ENCODE data around the gene CCRL2. TPM values are rescaled to one million over a fixed set of nuclear protein-coding genes. Genes with fewer than 3 reads are reported as not detected.
"Not testable (repeated sequence)": the region's sequence is repeated elsewhere in the genome, so short reads cannot be mapped to it uniquely, and the experiment has no call there.

The CCRL2 gene
- total RNA-seq, 2 donors from 2014 or later, result 1.3 TPM; not detected in 1

DNA sequence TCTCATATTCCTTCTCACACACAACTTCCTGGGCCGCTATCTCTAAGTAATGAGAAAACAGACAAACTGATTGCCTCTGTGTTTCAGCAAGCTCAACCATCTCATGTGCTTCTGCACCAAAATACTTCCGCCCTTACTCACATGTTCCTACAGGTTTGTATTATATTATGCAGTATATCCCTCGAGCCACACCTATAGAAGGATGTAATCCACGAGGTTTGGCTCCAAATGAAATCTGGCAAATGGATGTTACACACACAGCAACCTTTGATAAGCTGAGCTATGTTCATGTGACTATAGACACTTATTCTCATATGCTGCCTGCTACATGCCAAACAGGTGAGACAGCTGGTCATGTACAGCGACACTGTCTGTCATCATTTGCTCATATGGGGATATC is 22.6 kb downstream of the CCRL2 start:
- no peak for DNase-seq
- no peak overlapping the region for H3K4me3 ChIP-seq
- ATAC-seq, result no peak
- no peak overlapping the region for H3K27ac ChIP-seq
- no peaks in the 10 kb centered on the region for H3K27me3 ChIP-seq
- no peak for TF ChIP-seq POLR2A (IDR thresholded peaks at IDR 0.05)
- TF ChIP-seq, protein P1, sequence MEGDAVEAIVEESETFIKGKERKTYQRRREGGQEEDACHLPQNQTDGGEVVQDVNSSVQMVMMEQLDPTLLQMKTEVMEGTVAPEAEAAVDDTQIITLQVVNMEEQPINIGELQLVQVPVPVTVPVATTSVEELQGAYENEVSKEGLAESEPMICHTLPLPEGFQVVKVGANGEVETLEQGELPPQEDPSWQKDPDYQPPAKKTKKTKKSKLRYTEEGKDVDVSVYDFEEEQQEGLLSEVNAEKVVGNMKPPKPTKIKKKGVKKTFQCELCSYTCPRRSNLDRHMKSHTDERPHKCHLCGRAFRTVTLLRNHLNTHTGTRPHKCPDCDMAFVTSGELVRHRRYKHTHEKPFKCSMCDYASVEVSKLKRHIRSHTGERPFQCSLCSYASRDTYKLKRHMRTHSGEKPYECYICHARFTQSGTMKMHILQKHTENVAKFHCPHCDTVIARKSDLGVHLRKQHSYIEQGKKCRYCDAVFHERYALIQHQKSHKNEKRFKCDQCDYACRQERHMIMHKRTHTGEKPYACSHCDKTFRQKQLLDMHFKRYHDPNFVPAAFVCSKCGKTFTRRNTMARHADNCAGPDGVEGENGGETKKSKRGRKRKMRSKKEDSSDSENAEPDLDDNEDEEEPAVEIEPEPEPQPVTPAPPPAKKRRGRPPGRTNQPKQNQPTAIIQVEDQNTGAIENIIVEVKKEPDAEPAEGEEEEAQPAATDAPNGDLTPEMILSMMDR (IDR thresholded peaks at IDR 0.05), result no peak
- no peaks in the 10 kb centered on the region for H3K9me3 ChIP-seq
- 77 to 90% methylated on average over 5 of the region's 5 CpGs for WGBS, 2 donors
- intact Hi-C loops (cut with DNase I), result no loop called here
- no peaks in the 10 kb centered on the region for H3K4me1 ChIP-seq
- peaks cover 0 to 1% of the 10 kb centered on the region in 2 donors for H3K36me3 ChIP-seq (replicated peaks in 1 of 2; ENCODE audit: insufficient read depth in 1 of 2, low read depth in 2 of 2)

DNA sequence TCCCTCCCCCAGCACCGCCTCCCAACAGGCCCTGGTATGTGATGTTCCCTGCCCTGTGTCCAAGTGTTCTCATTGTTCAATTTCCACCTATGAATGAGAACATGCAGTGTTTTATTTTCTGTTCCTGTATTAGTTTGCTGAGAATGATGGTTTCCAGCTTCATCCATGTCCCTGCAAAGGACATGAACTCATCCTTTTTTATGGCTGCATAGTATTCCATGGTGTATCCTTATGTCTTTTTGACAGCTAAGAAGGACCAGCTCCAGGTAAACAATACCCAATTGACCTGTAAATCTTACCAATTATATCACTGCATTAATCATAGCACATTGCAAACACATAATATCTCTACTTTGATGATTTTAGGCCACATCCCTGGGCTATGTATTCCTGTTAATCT is 23.8 kb downstream of the CCRL2 start:
- not testable (repeated sequence) for DNase-seq

DNA sequence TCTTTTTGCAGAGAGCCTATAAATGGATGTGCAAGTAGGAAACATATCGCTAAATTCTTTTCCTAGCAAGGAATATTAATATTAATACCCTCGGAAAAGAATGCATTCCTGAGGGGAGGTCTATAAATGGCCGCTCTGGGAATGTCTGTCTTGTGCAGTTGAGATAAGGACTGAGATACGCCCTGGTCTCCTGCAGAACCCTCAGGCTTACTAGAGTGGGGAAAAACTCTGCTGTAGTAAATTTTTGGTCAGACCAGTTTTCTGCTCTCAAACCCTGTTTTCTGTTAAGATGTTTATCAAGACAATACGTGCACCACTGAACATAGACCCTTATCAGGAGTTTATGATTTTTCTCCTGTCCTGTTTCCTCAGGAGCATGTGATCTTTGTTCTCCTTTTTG is 24.8 kb downstream of the CCRL2 start:
- intact Hi-C loops (cut with DNase I); ATAC-seq; H3K27me3 ChIP-seq; H3K27ac ChIP-seq; H3K4me3 ChIP-seq; H3K9me3 ChIP-seq; H3K4me1 ChIP-seq; H3K36me3 ChIP-seq (replicated peaks in 1 of 2; ENCODE audit: insufficient read depth in 1 of 2, low read depth in 2 of 2); DNase-seq: not testable (repeated sequence)
- WGBS, 2 donors, result 92% methylated on average over 5 of the region's 5 CpGs

More for the DNA sequence above, 23.8 kb downstream of the CCRL2 start:
- ATAC-seq; H3K27me3 ChIP-seq; intact Hi-C loops (cut with DNase I); H3K4me3 ChIP-seq; H3K4me1 ChIP-seq; H3K9me3 ChIP-seq; H3K36me3 ChIP-seq (replicated peaks in 1 of 2; ENCODE audit: insufficient read depth in 1 of 2, low read depth in 2 of 2); H3K27ac ChIP-seq: not testable (repeated sequence)
- WGBS, 2 donors, result 100% methylated on average over 1 of the region's 1 CpG

DNA sequence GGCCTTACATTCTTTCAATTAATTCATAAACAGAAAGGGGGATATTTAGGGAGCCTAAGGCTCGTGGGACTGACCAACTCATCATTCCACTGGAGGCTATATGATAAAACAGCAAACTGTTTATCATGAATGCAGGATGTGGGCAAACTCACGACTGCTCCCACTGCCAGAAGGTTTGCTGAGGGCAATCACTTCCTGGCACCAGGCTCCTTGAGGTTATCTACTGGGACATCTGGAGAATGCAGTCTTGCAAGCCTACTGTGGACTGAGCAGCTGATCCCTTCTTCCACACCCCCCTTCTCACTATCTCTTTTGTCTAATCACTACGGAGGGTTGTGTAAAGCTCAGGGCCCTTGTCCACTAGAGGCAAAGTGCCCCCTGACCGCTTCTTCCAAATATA is 26.1 kb downstream of the CCRL2 start:
- 74 to 75% methylated on average over 4 of the region's 4 CpGs for WGBS, 2 donors
- H3K9me3 ChIP-seq; intact Hi-C loops (cut with DNase I); H3K36me3 ChIP-seq (replicated peaks in 1 of 2; ENCODE audit: insufficient read depth in 1 of 2, low read depth in 2 of 2); H3K27ac ChIP-seq; H3K4me3 ChIP-seq; H3K4me1 ChIP-seq; DNase-seq; H3K27me3 ChIP-seq; ATAC-seq: not testable (repeated sequence)

DNA sequence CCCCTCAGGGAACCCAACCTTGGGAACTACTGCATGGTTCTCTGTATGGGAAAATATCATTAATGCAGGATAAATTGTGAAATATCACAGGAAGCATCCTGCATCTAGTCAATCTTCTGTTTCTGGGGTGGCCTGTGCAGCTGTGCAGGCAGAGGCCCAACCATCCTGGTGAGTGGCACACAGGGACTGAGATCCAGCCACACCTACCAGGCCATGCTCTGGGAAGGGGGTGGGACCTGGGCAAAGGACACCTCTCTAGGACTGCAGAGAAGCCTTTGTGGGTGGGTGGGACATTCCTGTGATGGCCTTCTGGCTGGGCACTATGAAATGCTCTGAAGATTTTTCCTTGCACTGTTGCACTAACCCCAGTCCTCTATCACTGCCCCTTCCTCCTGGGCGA is 26.8 kb downstream of the CCRL2 start:
- no peak for ATAC-seq
- Histone ChIP-seq H3K4me3 (no peak overlapping the region), H3K27me3 (no peaks in the 10 kb centered on the region), H3K4me1 (no peaks in the 10 kb centered on the region), H3K27ac (no peak overlapping the region), H3K36me3 (replicated peaks in 1 of 2; ENCODE audit: insufficient read depth in 1 of 2, low read depth in 2 of 2) (peaks cover 0 to 9% of the 10 kb centered on the region in 2 donors), H3K9me3 (no peaks in the 10 kb centered on the region)
- intact Hi-C loops (cut with DNase I), result no loop called here
- TF ChIP-seq POLR2A (IDR thresholded peaks at IDR 0.05), result no peak
- TF ChIP-seq, protein P1 (IDR thresholded peaks at IDR 0.05), result no peak
- no peak for DNase-seq
- 82 to 100% methylated on average over 1 of the region's 1 CpG for WGBS, 2 donors

DNA sequence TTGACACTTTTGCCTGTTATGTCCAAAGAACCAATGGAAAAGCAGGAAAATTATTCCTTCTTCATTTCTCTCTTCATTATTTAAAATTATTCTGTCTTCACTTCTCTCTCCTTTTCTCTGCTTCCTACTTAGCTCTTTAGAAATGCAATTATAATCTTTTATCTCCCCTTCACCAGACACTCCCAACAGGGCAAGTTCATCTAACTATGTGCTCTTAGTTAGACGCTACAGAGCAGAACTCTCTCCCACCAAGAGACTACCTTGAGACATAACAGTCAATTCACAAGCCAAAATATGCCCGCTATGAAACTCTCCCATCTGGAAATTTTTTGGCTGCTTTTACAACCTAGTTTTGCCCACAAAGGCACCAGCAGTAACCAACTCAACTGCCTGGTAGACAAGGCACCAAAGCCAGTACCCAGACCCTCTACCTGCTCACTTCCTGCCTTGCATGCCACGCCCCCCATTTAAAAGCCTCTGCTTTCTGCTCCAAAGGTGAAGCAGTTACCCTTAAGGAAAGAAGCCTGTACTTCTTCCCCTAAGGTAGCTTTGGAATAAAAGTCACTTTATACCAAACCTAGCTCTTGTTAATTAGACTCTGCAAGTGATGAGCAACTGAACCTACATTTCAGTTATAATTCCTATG is 28.1 kb downstream of the CCRL2 start:
- H3K4me1 ChIP-seq, result no peaks in the 10 kb centered on the region
- intact Hi-C loops (cut with DNase I), result no loop called here
- WGBS, 2 donors, result 90 to 92% methylated on average over 3 of the region's 3 CpGs
- DNase-seq (no peak), ATAC-seq (no peak)
- no peak overlapping the region for H3K4me3 ChIP-seq
- H3K27ac ChIP-seq, result no peak overlapping the region
- TF ChIP-seq POLR2A (IDR thresholded peaks at IDR 0.05), result no peak
- H3K27me3 ChIP-seq, result no peaks in the 10 kb centered on the region
- peaks cover 0 to 16% of the 10 kb centered on the region in 2 donors for H3K36me3 ChIP-seq (replicated peaks in 1 of 2; ENCODE audit: insufficient read depth in 1 of 2, low read depth in 2 of 2)
- H3K9me3 ChIP-seq, result no peaks in the 10 kb centered on the region

DNA sequence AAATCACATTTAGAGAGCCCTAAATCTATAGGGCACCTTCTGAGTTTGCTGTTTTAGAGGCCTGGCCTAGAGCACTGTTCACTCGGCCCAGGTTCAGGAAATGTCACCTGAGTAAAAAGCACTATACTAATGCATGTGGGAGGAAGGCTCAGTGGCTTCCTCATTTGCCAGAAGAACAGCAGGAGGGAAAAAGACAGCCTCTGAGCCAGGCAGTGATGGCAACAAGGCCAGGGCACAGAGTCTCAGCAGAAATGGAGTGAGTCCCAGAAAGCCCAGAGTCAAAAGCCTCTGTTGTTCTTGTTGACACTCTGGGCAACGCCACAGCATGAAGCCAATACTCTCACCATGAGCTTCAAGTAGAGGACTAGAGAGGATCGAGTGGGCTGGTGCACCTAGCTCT is 31.8 kb downstream of the CCRL2 start:
- DNase-seq, result no peak
- no peak overlapping the region for H3K27ac ChIP-seq
- H3K27me3 ChIP-seq, result no peaks in the 10 kb centered on the region
- H3K9me3 ChIP-seq, result no peaks in the 10 kb centered on the region
- no peak overlapping the region for H3K4me3 ChIP-seq
- intact Hi-C loops (cut with DNase I), result no loop called here
- no peak for ATAC-seq
- TF ChIP-seq POLR2A (IDR thresholded peaks at IDR 0.05), result no peak
- TF ChIP-seq, protein P1 (IDR thresholded peaks at IDR 0.05), result no peak
- WGBS, 2 donors, result 83 to 94% methylated on average over 3 of the region's 3 CpGs
- peaks cover 0 to 26% of the 10 kb centered on the region in 2 donors for H3K36me3 ChIP-seq (replicated peaks in 1 of 2; ENCODE audit: insufficient read depth in 1 of 2, low read depth in 2 of 2)
- no peaks in the 10 kb centered on the region for H3K4me1 ChIP-seq
